Endothelial cell of umbilical vein (primary cell): ENCODE measurements around the gene CKB. TPM values are rescaled to one million over a fixed set of nuclear protein-coding genes. Genes with fewer than 3 reads are reported as not detected.

Source experiments
- BruUV-seq: library from RNA; stranded (reverse); fragments of 400-500 nt; replicated peaks from 2 replicates; lab custom pipeline; 2021; lab: Mats Ljungman, UMichigan
- CTCF ChIA-PET: fragments of 300-600, 350-600 bp; sonication (Branson Sonifier 250); formaldehyde crosslinking; loops from one replicate; lab custom pipeline; 2021; ENCODE audit warnings: antibody characterized with exemption, inconsistent platforms; lab: Charles Lee
- POLR2A ChIA-PET: fragments of 300-600, 350-600 bp; sonication (Branson Sonifier 250); formaldehyde crosslinking; loops from one replicate; lab custom pipeline; 2021; ENCODE audit warnings: antibody characterized with exemption, inconsistent platforms; lab: Charles Lee
- DNase-seq: peaks from one replicate; pipeline ENCODE4 v3.0.0-alpha.2; 2011; ENCODE audit warnings: low read depth, low spot score
- FAIRE-seq: peaks from 2 replicates; lab custom pipeline; 2011; peaks lifted over from hg19 to GRCh38; lab: Jason Lieb, UNC
- H2AFZ ChIP-seq: 2 replicates; pipeline ENCODE4 v1.6.0; 2012; ENCODE audit warnings: low read depth, low read length, control low read depth, inconsistent platforms
- H3K27ac ChIP-seq: 2 replicates; pipeline ENCODE4 v1.5.1; 2011; ENCODE audit warnings: low read depth, mild to moderate bottlenecking, control low read depth, low read length, moderate library complexity; ENCODE audit not compliant: insufficient read depth
- H3K27me3 ChIP-seq, 2 experiments: 2 replicates each; pipeline versions ENCODE4 v1.6.0 to v1.6.1; 2011; ENCODE audit warnings: low read length in 2 of 2, mixed read lengths in 1 of 2; ENCODE audit not compliant: control insufficient read depth in 2 of 2, insufficient read depth in 2 of 2
- H3K36me3 ChIP-seq, 2 experiments: 2 replicates in 1 of 2; 3 replicates in 1 of 2; pipeline ENCODE4 v1.5.1; 2011; ENCODE audit warnings: low read length in 2 of 2, mild to moderate bottlenecking in 1 of 2, moderate library complexity in 1 of 2; ENCODE audit not compliant: control insufficient read depth in 2 of 2, insufficient read depth in 2 of 2; ENCODE audit errors: extremely low read depth in 1 of 2
- H3K4me1 ChIP-seq: 3 replicates; pipeline ENCODE4 v1.5.1; 2011; ENCODE audit warnings: mild to moderate bottlenecking, low read length; ENCODE audit not compliant: control insufficient read depth, insufficient read depth; ENCODE audit errors: extremely low read depth
- H3K4me2 ChIP-seq: 2 replicates; pipeline ENCODE4 v1.6.1; 2011; ENCODE audit warnings: low read length, control low read depth, mixed read lengths; ENCODE audit not compliant: insufficient read depth
- H3K4me3 ChIP-seq, 3 experiments: fragments of 200-600 bp in 1 of 3; sonication (generic), shearing (Covaris generic) in 1 of 3; replicated peaks in 1 of 3; 2 replicates each; pipeline ENCODE4 v1.5.1; 2011 to 2016; ENCODE audit warnings: control low read depth in 3 of 3, low read length in 3 of 3, mild to moderate bottlenecking in 2 of 3, inconsistent platforms in 1 of 3, low read depth in 1 of 3, moderate library complexity in 1 of 3; ENCODE audit not compliant: insufficient read depth in 1 of 3
- H3K79me2 ChIP-seq: 2 replicates; pipeline ENCODE4 v1.6.0; 2012; ENCODE audit warnings: low read length, inconsistent platforms; ENCODE audit not compliant: control insufficient read depth, insufficient read depth
- H3K9ac ChIP-seq: replicated peaks from 2 replicates; pipeline ENCODE3; 2011; ENCODE audit warnings: low read length, control low read depth; ENCODE audit not compliant: insufficient read depth; ENCODE audit errors: extremely low read depth
- H3K9me1 ChIP-seq: replicated peaks from 3 replicates; pipeline ENCODE4 v1.6.0; 2011; ENCODE audit warnings: mild to moderate bottlenecking, low read length; ENCODE audit not compliant: control insufficient read depth, insufficient read depth; ENCODE audit errors: extremely low read depth
- H3K9me3 ChIP-seq: replicated peaks from 2 replicates; pipeline ENCODE4 v1.5.1; 2012; ENCODE audit warnings: low read length, inconsistent platforms; ENCODE audit not compliant: control insufficient read depth, insufficient read depth
- H4K20me1 ChIP-seq: replicated peaks from 2 replicates; pipeline ENCODE3; 2011; ENCODE audit warnings: mild to moderate bottlenecking, low read length; ENCODE audit not compliant: control insufficient read depth, insufficient read depth; ENCODE audit errors: extremely low read depth
- CTCF ChIP-seq, 2 donors: IDR thresholded peaks; 1 replicate in 1 of 2; 2 replicates in 1 of 2; pipeline ENCODE4 v1.5.1; 2011; ENCODE audit warnings: low read length in 2 of 2, mild to moderate bottlenecking in 2 of 2, moderate library complexity in 2 of 2, control low read depth in 1 of 2, inconsistent platforms in 1 of 2, low read depth in 1 of 2; ENCODE audit not compliant: insufficient read depth in 1 of 2; ENCODE audit errors: extremely low read depth in 1 of 2
- EZH2 ChIP-seq: IDR thresholded peaks from 2 replicates; pipeline ENCODE4 v1.6.1; 2012; ENCODE audit warnings: borderline replicate concordance, low read depth, mild to moderate bottlenecking, moderate library complexity, low read length, inconsistent platforms; ENCODE audit not compliant: severe bottlenecking
- FOS ChIP-seq: IDR thresholded peaks from 2 replicates; pipeline ENCODE4 v1.6.1; 2011; ENCODE audit warnings: mild to moderate bottlenecking, low read length, moderate library complexity, borderline replicate concordance; ENCODE audit not compliant: insufficient read depth
- GATA2 ChIP-seq: IDR thresholded peaks from 2 replicates; pipeline ENCODE4 v1.7.0; 2011; ENCODE audit warnings: low read depth, mild to moderate bottlenecking, moderate library complexity, mixed read lengths, low read length; ENCODE audit not compliant: insufficient read length, insufficient read depth
- JUN ChIP-seq: IDR thresholded peaks from 2 replicates; pipeline ENCODE4 v1.6.1; 2011; ENCODE audit warnings: borderline replicate concordance, low read depth; ENCODE audit not compliant: insufficient read length, insufficient read depth
- MAX ChIP-seq: IDR thresholded peaks from 2 replicates; pipeline ENCODE4 v1.6.1; 2011; ENCODE audit not compliant: insufficient read depth, insufficient read length
- MYC ChIP-seq: IDR thresholded peaks from one replicate; pipeline ENCODE4 v1.6.1; 2011; ENCODE audit warnings: mild to moderate bottlenecking, low read depth, low read length
- POLR2A ChIP-seq: IDR thresholded peaks from 2 replicates; pipeline ENCODE4 v1.6.1; 2012; ENCODE audit warnings: low read depth, mild to moderate bottlenecking, control low read depth, low read length
- POLR2AphosphoS5 ChIP-seq: IDR thresholded peaks from 2 replicates; pipeline ENCODE4 v1.6.1; 2012; ENCODE audit warnings: low read depth, mild to moderate bottlenecking, control low read depth, low read length, moderate library complexity; ENCODE audit not compliant: insufficient read depth
- dilution Hi-C: fragments of 300-500 bp; cut with MboI; formaldehyde crosslinking; loops from one replicate; pipeline ENCODE4 v1.15.0; 2019; ENCODE audit warnings: low sequenced_read_pairs; ENCODE audit not compliant: extremely low pct_ligation_motif_present
- intact Hi-C: fragments of 100-400 bp; cut with micrococcal nuclease; formaldehyde crosslinking; loops from one replicate; pipeline ENCODE4 v1.10.0; 2022
- polyA plus RNA-seq, 4 experiments: library from polyadenylated mRNA; depleted of rRNA in 3 of 4; stranded (reverse) in 3 of 4; unstranded in 1 of 4; fragments of >200 nt; gene quantifications; 2 replicates each; pipeline versions ENCODE4 v1.2.1 to v1.2.3, GENCODE V29; 2011 to 2012; ENCODE audit warnings: missing spikeins in 1 of 4
- total RNA-seq: library from RNA; stranded (reverse); gene quantifications from 2 replicates; pipeline ENCODE4 v1.2.3, GENCODE V29; 2021

CKB gene
- total and polyA plus RNA-seq, 2 donors (not counting 3 experiments of a cell fraction or from before 2014, with no cell fraction given): 4.0 to 6.9 TPM

GRCh38 chr14:103548463-103549351 lies 26.1 kb upstream of the CKB start:
- Histone ChIP-seq H3K9ac (no peak overlapping the region), H3K79me2 (no peaks in the 10 kb centered on the region), H3K9me1 (no peaks in the 10 kb centered on the region), H3K27ac (no peak overlapping the region), H3K4me1 (no peaks in the 10 kb centered on the region), H3K27me3 (no peaks in the 10 kb centered on the region), H3K9me3 (no peaks in the 10 kb centered on the region), H3K36me3 (no peaks in the 10 kb centered on the region), H2AFZ (no peak overlapping the region), H3K4me2 (no peak overlapping the region), H4K20me1 (no peaks in the 10 kb centered on the region), H3K4me3 (no peak overlapping the region)
- ChIA-PET CTCF (interaction anchor here (1.5 to 14.4 kb wide), 4 partner anchors 11 to 49 kb away, joined by 3 to 209 read pairs (median 16); partner anchors contain the start of gene CKB), POLR2A (interaction anchor here (0.8 kb wide), 1 partner anchor 30 kb away, joined by 3 read pairs; no protein-coding TSS in a partner anchor)
- TF ChIP-seq MAX (no peak), EZH2 (no peak), POLR2AphosphoS5 (no peak), CTCF (IDR thresholded peaks at IDR 0.05; ENCODE audit: extremely low read depth in 1 of 2, insufficient read depth in 1 of 2, low read depth in 1 of 2, low read length in 2 of 2) (no peak), JUN (no peak), POLR2A (no peak), GATA2 (no peak), MYC (no peak), FOS (no peak)
- BruUV-seq: no TSS peak
- FAIRE-seq (no peak), DNase-seq (no peak)
- dilution Hi-C loops: no loop called here
- intact Hi-C loops: no loop called here
